H1 (cell line): Measurements from ENCODE around the gene RPIA. TPM values are rescaled to one million over a fixed set of nuclear protein-coding genes. Genes with fewer than 3 reads are reported as not detected.

Experiments used
- CTCF ChIA-PET: fragments of 300-600 bp; sonication (Branson Sonifier 250); formaldehyde crosslinking; loops from one replicate; lab custom pipeline; 2021; ENCODE audit not compliant: partially characterized antibody; lab: Charles Lee
- POLR2A ChIA-PET: fragments of 300-600 bp; sonication (Branson Sonifier 250); formaldehyde crosslinking; loops from one replicate; lab custom pipeline; 2021; ENCODE audit warnings: inconsistent platforms; ENCODE audit not compliant: partially characterized antibody; lab: Charles Lee
- DNase-seq, 2 experiments: peaks; one replicate each; pipeline versions ENCODE4 v3.0.0 to v3.0.0-alpha.2; 2010 to 2022; ENCODE audit warnings: low spot score in 2 of 2, low read depth in 1 of 2, mixed read lengths in 1 of 2
- FAIRE-seq: peaks from 2 replicates; lab custom pipeline; 2011; peaks lifted over from hg19 to GRCh38; lab: Jason Lieb, UNC
- H2AFZ ChIP-seq: 2 replicates; pipeline ENCODE4 v1.8.1; 2012; ENCODE audit warnings: low read length, inconsistent platforms
- H2AK5ac ChIP-seq: 2 replicates; pipeline ENCODE4 v1.6.1; 2013; ENCODE audit warnings: low read depth, low read length
- H2BK120ac ChIP-seq: replicated peaks from 2 replicates; pipeline ENCODE3; 2013; ENCODE audit warnings: low read depth, low read length, inconsistent platforms
- H2BK12ac ChIP-seq: 2 replicates; pipeline ENCODE4 v1.6.1; 2013; ENCODE audit warnings: low read depth, low read length
- H2BK15ac ChIP-seq: 2 replicates; pipeline ENCODE4 v1.6.1; 2013; ENCODE audit warnings: low read length
- H2BK20ac ChIP-seq: 2 replicates; pipeline ENCODE4 v1.6.1; 2013; ENCODE audit warnings: low read length
- H2BK5ac ChIP-seq: 2 replicates; pipeline ENCODE4 v1.6.1; 2013; ENCODE audit warnings: low read depth, low read length
- H3K14ac ChIP-seq: 2 replicates; pipeline ENCODE4 v1.6.1; 2013; ENCODE audit warnings: inconsistent platforms; ENCODE audit not compliant: insufficient read length
- H3K18ac ChIP-seq: 2 replicates; pipeline ENCODE4 v1.6.1; 2013; ENCODE audit warnings: low read length; ENCODE audit errors: extremely low read depth
- H3K23ac ChIP-seq: 2 replicates; pipeline ENCODE4 v1.6.1; 2013; ENCODE audit warnings: inconsistent platforms; ENCODE audit not compliant: insufficient read length
- H3K23me2 ChIP-seq: 2 replicates; pipeline ENCODE4 v1.6.1; 2013; ENCODE audit warnings: low read depth, low read length
- H3K27ac ChIP-seq: 2 replicates; pipeline ENCODE4 v1.6.1; 2011; ENCODE audit warnings: low read depth, low read length, inconsistent platforms
- H3K27me3 ChIP-seq, 4 experiments: replicated peaks in 1 of 4; 1 replicate in 1 of 4; 2 replicates in 3 of 4; pipeline versions ENCODE4 v1.6.1 to v1.8.1; 2011 to 2013; ENCODE audit warnings: low read length in 3 of 4, mild to moderate bottlenecking in 3 of 4, inconsistent platforms in 2 of 4, mixed read lengths in 2 of 4, moderate library complexity in 1 of 4; ENCODE audit not compliant: control insufficient read depth in 3 of 4, insufficient read depth in 3 of 4; ENCODE audit errors: extremely low read depth in 1 of 4
- H3K36me3 ChIP-seq, 4 experiments: 2 replicates each; pipeline versions ENCODE4 v1.6.1 to v1.8.1; 2011 to 2013; ENCODE audit warnings: mild to moderate bottlenecking in 4 of 4, low read length in 3 of 4, moderate library complexity in 2 of 4, control low read depth in 1 of 4, inconsistent platforms in 1 of 4; ENCODE audit not compliant: insufficient read depth in 4 of 4, control insufficient read depth in 2 of 4
- H3K4ac ChIP-seq: replicated peaks from 2 replicates; pipeline ENCODE3; 2013; ENCODE audit warnings: low read length, low read depth, mixed read lengths, inconsistent platforms; ENCODE audit not compliant: insufficient read length
- H3K4me1 ChIP-seq, 4 experiments: replicated peaks in 1 of 4; 1 replicate in 1 of 4; 2 replicates in 3 of 4; pipeline versions ENCODE4 v1.6.1 to v1.8.1; 2011 to 2013; ENCODE audit warnings: low read length in 3 of 4, inconsistent platforms in 2 of 4, mixed read lengths in 1 of 4; ENCODE audit not compliant: insufficient read depth in 4 of 4, control insufficient read depth in 3 of 4
- H3K4me2 ChIP-seq, 2 experiments: 2 replicates each; pipeline versions ENCODE4 v1.6.1 to v1.8.1; 2011 to 2013; ENCODE audit warnings: low read depth in 2 of 2, low read length in 2 of 2, control low read depth in 1 of 2, inconsistent platforms in 1 of 2, mild to moderate bottlenecking in 1 of 2; ENCODE audit not compliant: insufficient read depth in 1 of 2
- H3K4me3 ChIP-seq, 4 experiments: fragments of 200-600, 300-600 bp in 1 of 4; sonication (generic), shearing (Covaris generic), sonication (Bioruptor Twin) in 1 of 4; 2 replicates each; pipeline versions ENCODE4 v1.5.1 to v1.8.1; 2011 to 2016; ENCODE audit warnings: low read length in 4 of 4, low read depth in 3 of 4, control low read depth in 2 of 4, inconsistent platforms in 2 of 4, mild to moderate bottlenecking in 2 of 4, mixed read lengths in 1 of 4, moderate library complexity in 1 of 4; ENCODE audit not compliant: insufficient read depth in 2 of 4; ENCODE audit errors: extremely low read depth in 1 of 4
- H3K56ac ChIP-seq: replicated peaks from 2 replicates; pipeline ENCODE3; 2013; ENCODE audit warnings: low read depth, mild to moderate bottlenecking, mixed read lengths, low read length, inconsistent platforms; ENCODE audit not compliant: insufficient read length
- H3K79me1 ChIP-seq: 2 replicates; pipeline ENCODE4 v1.6.1; 2013; ENCODE audit warnings: low read depth, low read length, control low read depth
- H3K79me2 ChIP-seq, 2 experiments: 2 replicates each; pipeline versions ENCODE4 v1.6.1 to v1.8.1; 2012 to 2013; ENCODE audit warnings: low read length in 2 of 2, mild to moderate bottlenecking in 2 of 2, inconsistent platforms in 1 of 2; ENCODE audit not compliant: insufficient read depth in 2 of 2, control insufficient read depth in 1 of 2
- H3K9ac ChIP-seq, 4 experiments: replicated peaks in 1 of 4; 1 replicate in 1 of 4; 2 replicates in 3 of 4; pipeline versions ENCODE4 v1.6.1 to v1.8.1; 2011 to 2013; ENCODE audit warnings: low read depth in 3 of 4, low read length in 3 of 4, control low read depth in 2 of 4, mild to moderate bottlenecking in 2 of 4, moderate library complexity in 2 of 4, inconsistent platforms in 1 of 4; ENCODE audit errors: extremely low read depth in 1 of 4
- H3K9me3 ChIP-seq, 2 experiments: 2 replicates each; pipeline versions ENCODE4 v1.6.1 to v1.8.1; 2012 to 2013; ENCODE audit warnings: mild to moderate bottlenecking in 2 of 2, moderate library complexity in 2 of 2, control low read depth in 1 of 2, inconsistent platforms in 1 of 2, low read depth in 1 of 2, low read length in 1 of 2, mixed read lengths in 1 of 2; ENCODE audit not compliant: insufficient read depth in 2 of 2
- H4K20me1 ChIP-seq, 2 experiments: replicated peaks in 1 of 2; 2 replicates each; pipeline versions ENCODE3 to v1.8.1; 2011 to 2013; ENCODE audit warnings: inconsistent platforms in 2 of 2, low read length in 2 of 2, mild to moderate bottlenecking in 1 of 2; ENCODE audit not compliant: insufficient read depth in 2 of 2, control insufficient read depth in 1 of 2
- H4K5ac ChIP-seq: 2 replicates; pipeline ENCODE4 v1.6.1; 2013; ENCODE audit warnings: low read length, low read depth, mixed read lengths, inconsistent platforms; ENCODE audit not compliant: insufficient read length
- H4K8ac ChIP-seq: 2 replicates; pipeline ENCODE4 v1.8.0; 2013; ENCODE audit warnings: mild to moderate bottlenecking, moderate library complexity, low read length, inconsistent platforms; ENCODE audit not compliant: insufficient read depth; ENCODE audit errors: extremely low read depth
- H4K91ac ChIP-seq: replicated peaks from 2 replicates; pipeline ENCODE3; 2013; ENCODE audit warnings: low read length, mixed read lengths, inconsistent platforms; ENCODE audit not compliant: insufficient read length
- BACH1 ChIP-seq: IDR thresholded peaks from 2 replicates; pipeline ENCODE4 v1.6.1; 2012; ENCODE audit warnings: low read length, improper control_type of control experiment
- KDM5A ChIP-seq: fragments of 200-600 bp; IDR thresholded peaks from 2 replicates; pipeline ENCODE4 v1.7.1; 2012; ENCODE audit warnings: mild to moderate bottlenecking, low read length, inconsistent platforms, mixed read lengths
- RXRA ChIP-seq: IDR thresholded peaks from 2 replicates; pipeline ENCODE4 v1.6.1; 2011; ENCODE audit warnings: low read depth, mild to moderate bottlenecking, low read length, moderate library complexity; ENCODE audit not compliant: insufficient read depth
- SP2 ChIP-seq: IDR thresholded peaks from 2 replicates; pipeline ENCODE4 v1.6.1; 2012; ENCODE audit warnings: mild to moderate bottlenecking, low read length, inconsistent platforms
- SUZ12 ChIP-seq: fragments of 200-600 bp; sonication (generic); IDR thresholded peaks from 2 replicates; pipeline ENCODE4 v1.6.1; 2012; ENCODE audit warnings: mild to moderate bottlenecking, inconsistent platforms, low read length, moderate library complexity, mixed read lengths
- TCF12 ChIP-seq: IDR thresholded peaks from 2 replicates; pipeline ENCODE4 v1.6.1; 2011; ENCODE audit warnings: low read depth, mild to moderate bottlenecking, low read length
- TEAD4 ChIP-seq: IDR thresholded peaks from 2 replicates; pipeline ENCODE4 v1.6.1; 2012; ENCODE audit warnings: low read depth, low read length, inconsistent platforms, mixed read lengths
- WGBS, 2 experiments: shearing (Covaris generic) in 1 of 2; methylation state at CpG; one replicate each; pipeline versions ENCODE4 v1.1.6 to v1.1.7; 2013 to 2015; ENCODE audit warnings: low lambda C conversion rate in 2 of 2, mixed read lengths in 2 of 2, inconsistent platforms in 1 of 2, low coverage in 1 of 2, missing lambda C conversion rate in 1 of 2; ENCODE audit not compliant: insufficient replicate concordance in 2 of 2, insufficient coverage in 1 of 2, insufficient read length in 1 of 2; ENCODE audit errors: extremely low coverage in 1 of 2, missing lambda C conversion rate in 1 of 2; 5-methylcytosine and 5-hydroxymethylcytosine counted together
- polyA plus RNA-seq, 7 experiments: library from polyadenylated mRNA; depleted of rRNA in 3 of 7; stranded (reverse) in 5 of 7; unstranded in 2 of 7; fragments of >200 nt in 5 of 7; fragments of 200-250 nt in 2 of 7; gene quantifications; 1 replicate in 5 of 7; 2 replicates in 1 of 7; 4 replicates in 1 of 7; pipeline versions ENCODE4 v1.2.1 to v1.2.3, GENCODE V29; 2011 to 2013; ENCODE audit warnings: missing spikeins in 2 of 7, mixed read lengths in 2 of 7
- total RNA-seq: library from RNA; stranded (reverse); fragmentation: NEBNext Ultra II Directional; extraction: Animal tissue kit (Norgen Biotek cat#: 25700); gene quantifications from 2 replicates; pipeline ENCODE4 v1.2.1, GENCODE V29; 2021

Gene RPIA
- total and polyA plus RNA-seq, 2 of the 8 experiments (the other 6 are each of a cell fraction or from before 2014, with no cell fraction given) = 13.1 to 24.0 TPM

DNA sequence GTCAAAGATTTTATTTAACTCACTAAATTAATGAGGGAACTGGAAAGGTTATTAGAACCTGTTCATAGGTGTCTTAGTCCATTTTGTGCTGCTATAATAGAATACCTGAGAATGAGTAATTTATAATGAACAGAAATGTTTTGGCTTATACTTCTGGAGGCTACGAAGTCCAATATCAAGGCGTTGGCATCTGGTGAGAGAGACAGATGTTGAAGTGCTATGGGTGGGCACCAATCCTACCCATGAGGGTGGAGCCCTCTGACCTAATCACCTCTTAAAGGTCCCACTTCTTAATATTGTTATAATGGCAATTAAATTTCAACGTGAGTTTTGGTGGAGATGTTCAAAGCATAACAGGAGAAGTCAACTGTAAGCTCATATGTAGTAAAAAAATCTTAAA lies 5.1 kb downstream of the RPIA start:
- Histone ChIP-seq H3K4me2 (no peak overlapping the region), H3K56ac (no peak overlapping the region), H3K79me2 (peaks cover 26 to 66% of the 10 kb centered on the region in 2 experiments), H3K18ac (no peak overlapping the region), H4K20me1 (peaks cover 3 to 4% of the 10 kb centered on the region in 2 experiments), H3K9ac (no peak overlapping the region), H2BK15ac (no peak overlapping the region), H3K4me3 (no peak overlapping the region), H3K36me3 (peaks cover 0 to 5% (median 3%) of the 10 kb centered on the region in 4 experiments; a peak in 2 of 8 replicates), H4K5ac (no peak overlapping the region), H3K9me3 (no peaks in the 10 kb centered on the region), H3K4ac (no peak overlapping the region), H3K14ac (no peak overlapping the region), H3K79me1 (peaks cover 21% of the 10 kb centered on the region), H2BK12ac (no peak overlapping the region), H4K8ac (no peak overlapping the region), H2BK20ac (no peak overlapping the region), H3K27me3 (no peaks in the 10 kb centered on the region), H2AFZ (no peak overlapping the region), H2AK5ac (no peak overlapping the region), H2BK120ac (no peak overlapping the region), H3K4me1 (peaks cover 0 to 14% (median 10%) of the 10 kb centered on the region in 4 experiments; a peak in 4 of 7 replicates), H2BK5ac (no peak overlapping the region), H3K23me2 (peaks cover 5% of the 10 kb centered on the region), H4K91ac (no peak overlapping the region), H3K23ac (no peak overlapping the region), H3K27ac (no peak overlapping the region)
- no peak for FAIRE-seq
- no peak for DNase-seq
- WGBS, 2 experiments = 93% methylated on average over 3 of the region's 3 CpGs; no CpG with 5 or more reads in 1 of the 2 experiments
- no peak for TF ChIP-seq KDM5A
- TF ChIP-seq SUZ12 = no peak
- no peak for TF ChIP-seq TEAD4
- TF ChIP-seq SP2 = no peak
- TF ChIP-seq TCF12 = no peak
- no peak for TF ChIP-seq RXRA
- TF ChIP-seq BACH1 = no peak
- POLR2A ChIA-PET = no interaction called here
- CTCF ChIA-PET = no interaction called here
